Activated naive CD8-positive, alpha-beta T cell (primary cell): ENCODE data around the gene FLRT2.

Experiments used
- H3K27ac Mint-ChIP-seq: one replicate; pipeline ENCODE4 v1.8.0; 2021; ENCODE audit warnings: mixed read lengths
- H3K27me3 Mint-ChIP-seq: one replicate; pipeline ENCODE4 v1.8.0; 2021; ENCODE audit warnings: mixed read lengths
- H3K36me3 Mint-ChIP-seq: one replicate; pipeline ENCODE4 v1.8.0; 2021; ENCODE audit warnings: mixed read lengths
- H3K4me1 Mint-ChIP-seq: one replicate; pipeline ENCODE4 v1.8.0; 2021; ENCODE audit warnings: low read depth, mixed read lengths
- H3K4me3 Mint-ChIP-seq: one replicate; pipeline ENCODE4 v1.8.0; 2021; ENCODE audit warnings: mild to moderate bottlenecking, mixed read lengths
- H3K9me3 Mint-ChIP-seq: one replicate; pipeline ENCODE4 v1.8.0; 2021; ENCODE audit warnings: low read depth, mixed read lengths

The FLRT2 gene

DNA sequence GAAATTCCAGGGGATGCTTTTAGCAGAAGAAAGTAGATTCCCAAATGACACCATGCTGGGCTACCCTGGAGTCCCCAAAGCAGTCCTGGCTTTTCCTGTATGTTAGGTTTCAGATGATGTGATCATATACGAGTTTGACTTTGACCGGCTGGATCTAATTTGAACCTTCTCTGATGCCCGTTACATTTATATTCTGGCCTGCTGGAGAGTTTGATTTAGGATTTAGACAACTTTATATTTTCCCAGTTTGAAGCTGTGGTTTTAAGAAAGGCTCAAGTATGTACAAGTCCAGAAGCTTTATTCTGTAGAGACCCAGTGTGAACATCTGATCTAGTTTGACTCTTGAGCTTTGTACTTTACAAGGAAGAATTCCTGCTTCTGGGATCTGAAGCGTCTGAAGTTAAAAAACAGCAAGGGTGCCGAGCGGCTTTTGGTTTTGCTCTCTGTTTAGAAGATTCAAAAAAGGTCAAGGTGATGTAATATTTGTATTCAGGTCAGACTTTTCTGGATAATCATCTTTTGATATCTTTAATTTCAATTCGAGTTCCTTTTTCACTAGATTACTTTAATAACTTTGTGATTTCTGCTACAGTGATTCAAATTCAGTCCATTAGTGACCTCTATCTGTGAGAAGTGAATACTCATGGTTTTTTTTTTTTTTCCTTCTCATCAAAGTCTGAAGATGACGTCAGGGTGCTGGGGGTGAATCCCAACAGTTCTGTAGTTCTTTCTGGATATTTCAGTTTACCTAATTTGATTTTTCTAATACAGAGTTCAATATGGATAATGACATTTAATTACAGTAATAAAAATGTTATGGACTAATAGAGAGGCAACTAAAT is 6.3 kb downstream of the FLRT2 start:
- Mint-ChIP-seq H3K4me3 (no peak overlapping the region), H3K36me3 (no peaks in the 10 kb centered on the region), H3K27me3 (peaks cover 36% of the 10 kb centered on the region), H3K4me1 (peaks cover 16% of the 10 kb centered on the region), H3K27ac (no peak overlapping the region), H3K9me3 (no peaks in the 10 kb centered on the region)

- Mint-ChIP-seq H3K9me3 (no peaks in the 10 kb centered on the region), H3K36me3 (no peaks in the 10 kb centered on the region), H3K27ac (no peak overlapping the region), H3K27me3 (peaks cover 31% of the 10 kb centered on the region), H3K4me1 (peaks cover 14% of the 10 kb centered on the region), H3K4me3 (no peak overlapping the region)
Measured at GRCh38 chr14:85536833-85537190, 6.9 kb downstream of the FLRT2 start.

DNA sequence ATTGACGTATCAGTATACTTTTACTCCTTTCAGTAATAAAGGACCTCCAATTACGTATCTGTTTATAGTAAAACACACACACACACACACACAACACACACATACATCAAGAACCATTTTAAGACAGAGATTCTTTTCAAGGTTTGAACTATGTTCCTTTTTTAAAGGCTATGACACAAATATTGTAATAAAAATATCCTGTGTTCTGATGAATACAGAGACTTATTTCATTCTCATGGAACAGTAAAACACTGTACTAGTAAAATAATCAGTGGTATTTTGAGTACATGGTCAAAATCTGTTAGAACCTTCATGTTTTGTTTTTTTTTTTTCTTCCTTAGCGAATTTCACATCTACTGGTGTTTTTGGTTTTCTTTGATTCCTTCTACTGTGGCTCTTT is 7.6 kb downstream of the FLRT2 start:
- no peaks in the 10 kb centered on the region for H3K9me3 Mint-ChIP-seq
- peaks cover 8% of the 10 kb centered on the region for H3K4me1 Mint-ChIP-seq
- H3K27me3 Mint-ChIP-seq = peaks cover 24% of the 10 kb centered on the region
- no peak overlapping the region for H3K27ac Mint-ChIP-seq
- no peaks in the 10 kb centered on the region for H3K36me3 Mint-ChIP-seq
- no peak overlapping the region for H3K4me3 Mint-ChIP-seq

GRCh38 chr14:85538636-85539035 is 8.7 kb downstream of the FLRT2 start:
- Mint-ChIP-seq H3K9me3 (no peaks in the 10 kb centered on the region), H3K27me3 (peaks cover 20% of the 10 kb centered on the region), H3K36me3 (no peaks in the 10 kb centered on the region), H3K4me1 (peaks cover 4% of the 10 kb centered on the region), H3K27ac (no peak overlapping the region), H3K4me3 (no peak overlapping the region)

DNA sequence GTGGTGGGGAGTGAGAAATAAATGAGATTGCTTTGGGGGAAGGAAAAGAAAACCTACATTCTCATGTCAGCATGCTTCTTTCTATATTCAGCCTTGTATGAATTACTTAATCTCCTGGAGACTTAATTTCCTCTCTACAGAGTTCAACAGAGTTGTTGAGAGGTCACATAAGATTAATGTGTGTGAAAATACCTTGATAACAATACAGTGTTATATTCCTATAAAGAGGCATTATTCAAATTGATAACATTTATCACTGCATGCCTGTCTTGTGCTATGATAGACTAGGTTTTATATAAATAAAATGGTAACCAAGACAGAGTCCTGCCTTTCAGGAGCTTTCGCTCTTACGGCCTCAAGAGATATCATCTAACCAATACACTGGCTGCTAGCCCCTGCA is 9.6 kb downstream of the FLRT2 start:
- no peaks in the 10 kb centered on the region for H3K4me1 Mint-ChIP-seq
- no peak overlapping the region for H3K4me3 Mint-ChIP-seq
- H3K27me3 Mint-ChIP-seq = peaks cover 14% of the 10 kb centered on the region
- no peak overlapping the region for H3K27ac Mint-ChIP-seq
- no peaks in the 10 kb centered on the region for H3K36me3 Mint-ChIP-seq
- H3K9me3 Mint-ChIP-seq = peaks cover 1% of the 10 kb centered on the region

- Mint-ChIP-seq H3K4me1 (no peaks in the 10 kb centered on the region), H3K27ac (no peak overlapping the region), H3K4me3 (no peak overlapping the region)
Measured at GRCh38 chr14:85542623-85543022, 12.7 kb downstream of the FLRT2 start.

GRCh38 chr14:85545738-85546137 is 15.8 kb downstream of the FLRT2 start:
- Mint-ChIP-seq H3K27ac (no peak overlapping the region), H3K27me3 (no peaks in the 10 kb centered on the region), H3K4me3 (no peak overlapping the region), H3K4me1 (no peaks in the 10 kb centered on the region), H3K36me3 (no peaks in the 10 kb centered on the region), H3K9me3 (peaks cover 8% of the 10 kb centered on the region)

More at GRCh38 chr14:85542623-85543022, 12.7 kb downstream of the FLRT2 start:
- Mint-ChIP-seq H3K36me3 (no peaks in the 10 kb centered on the region), H3K27me3 (no peaks in the 10 kb centered on the region), H3K9me3 (peaks cover 8% of the 10 kb centered on the region)

GRCh38 chr14:85546390-85546789 is 16.4 kb downstream of the FLRT2 start:
- Mint-ChIP-seq H3K9me3 (peaks cover 8% of the 10 kb centered on the region), H3K27me3 (no peaks in the 10 kb centered on the region), H3K27ac (no peak overlapping the region), H3K4me3 (no peak overlapping the region), H3K4me1 (no peaks in the 10 kb centered on the region), H3K36me3 (no peaks in the 10 kb centered on the region)

- H3K36me3 Mint-ChIP-seq = no peaks in the 10 kb centered on the region
- H3K27me3 Mint-ChIP-seq = peaks cover 2% of the 10 kb centered on the region
- H3K27ac Mint-ChIP-seq = no peak overlapping the region
- peaks cover 5% of the 10 kb centered on the region for H3K9me3 Mint-ChIP-seq
- H3K4me1 Mint-ChIP-seq = no peaks in the 10 kb centered on the region
- H3K4me3 Mint-ChIP-seq = no peak overlapping the region
Measured at GRCh38 chr14:85549697-85550096, 19.8 kb downstream of the FLRT2 start.

DNA sequence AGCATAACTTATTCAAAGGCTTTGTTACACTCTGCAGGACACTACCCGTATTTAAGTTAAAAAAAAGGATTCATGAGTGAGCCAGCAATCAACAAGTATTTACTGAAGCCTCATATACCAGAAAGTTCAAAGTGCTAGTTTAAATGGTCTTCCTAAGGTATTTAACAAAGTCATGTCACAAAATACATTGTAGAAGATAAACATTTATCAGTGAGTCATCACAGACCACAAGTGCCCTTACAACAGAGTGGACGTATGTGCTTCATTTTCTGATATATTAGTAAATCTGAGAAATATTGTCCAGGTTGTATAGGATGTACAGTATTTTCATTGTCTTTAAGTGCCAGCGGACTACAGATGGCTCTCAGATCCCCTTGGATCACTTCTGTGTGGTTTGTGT is 24.2 kb downstream of the FLRT2 start:
- Mint-ChIP-seq H3K27me3 (peaks cover 4% of the 10 kb centered on the region), H3K27ac (no peak overlapping the region), H3K36me3 (no peaks in the 10 kb centered on the region), H3K4me1 (no peaks in the 10 kb centered on the region), H3K4me3 (no peak overlapping the region), H3K9me3 (peaks cover 5% of the 10 kb centered on the region)

GRCh38 chr14:85556267-85556666 is 26.3 kb downstream of the FLRT2 start:
- no peak overlapping the region for H3K4me3 Mint-ChIP-seq
- H3K9me3 Mint-ChIP-seq = peaks cover 5% of the 10 kb centered on the region
- peaks cover 4% of the 10 kb centered on the region for H3K27me3 Mint-ChIP-seq
- H3K27ac Mint-ChIP-seq = no peak overlapping the region
- H3K36me3 Mint-ChIP-seq = no peaks in the 10 kb centered on the region
- no peaks in the 10 kb centered on the region for H3K4me1 Mint-ChIP-seq

DNA sequence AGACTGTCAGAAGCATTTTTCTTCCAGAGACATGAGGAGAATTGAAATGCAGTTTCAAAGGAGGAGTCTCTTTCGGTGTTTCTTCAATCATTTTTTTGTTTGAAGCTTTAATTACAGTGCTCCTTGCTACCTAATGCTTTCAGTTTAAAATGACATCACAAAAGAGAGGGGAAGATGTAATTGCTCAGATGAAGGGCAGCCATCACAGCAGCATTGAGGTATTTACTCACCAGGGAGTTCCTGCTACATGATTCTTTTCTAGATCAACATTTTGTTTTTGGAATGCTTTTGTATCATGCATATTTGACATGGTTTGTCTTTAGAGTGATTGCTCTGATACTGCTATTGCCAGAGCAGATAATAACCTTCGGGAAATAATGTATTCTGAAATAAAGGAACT is 28.6 kb downstream of the FLRT2 start:
- Mint-ChIP-seq H3K4me1 (no peaks in the 10 kb centered on the region), H3K36me3 (no peaks in the 10 kb centered on the region), H3K27me3 (peaks cover 2% of the 10 kb centered on the region), H3K4me3 (no peak overlapping the region), H3K9me3 (peaks cover 5% of the 10 kb centered on the region), H3K27ac (no peak overlapping the region)

GRCh38 chr14:85562630-85563029 is 32.7 kb downstream of the FLRT2 start:
- no peaks in the 10 kb centered on the region for H3K36me3 Mint-ChIP-seq
- no peak overlapping the region for H3K4me3 Mint-ChIP-seq
- H3K27ac Mint-ChIP-seq = no peak overlapping the region

DNA sequence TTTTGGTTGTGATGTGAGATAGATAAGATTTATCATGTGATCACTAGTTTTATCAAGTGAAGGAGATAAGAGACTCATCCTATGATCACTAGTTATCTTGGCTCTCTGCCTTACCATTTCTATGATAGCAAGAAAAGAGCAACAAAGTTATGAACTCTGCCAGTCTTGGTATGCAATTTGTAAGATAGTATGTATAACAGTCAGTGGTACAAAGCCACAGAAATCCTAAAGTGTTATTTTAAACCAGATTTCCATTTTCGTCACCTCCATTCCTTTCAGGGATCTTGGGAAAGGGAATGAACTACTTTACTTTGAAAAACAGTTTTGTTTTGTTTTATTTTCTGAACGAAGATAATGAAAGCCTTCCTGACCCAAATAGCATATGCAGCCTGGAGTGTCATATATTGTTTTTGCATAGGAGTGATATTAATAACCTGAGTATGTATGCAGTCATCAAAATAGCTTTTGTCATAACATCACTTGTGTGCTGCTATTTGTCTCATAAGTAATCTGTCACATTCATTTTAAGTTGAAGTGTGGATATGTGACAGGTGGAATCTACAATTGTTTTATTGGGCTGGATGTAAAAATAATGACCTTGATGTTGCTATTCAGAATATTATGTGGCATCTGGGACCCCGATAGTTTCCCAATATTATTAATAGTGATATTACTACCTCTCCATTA is 35.0 kb downstream of the FLRT2 start:
- Mint-ChIP-seq H3K4me3 (no peak overlapping the region), H3K9me3 (peaks cover 6% of the 10 kb centered on the region), H3K27me3 (no peaks in the 10 kb centered on the region), H3K4me1 (no peaks in the 10 kb centered on the region), H3K27ac (no peak overlapping the region), H3K36me3 (no peaks in the 10 kb centered on the region)

More at GRCh38 chr14:85562630-85563029, 32.7 kb downstream of the FLRT2 start:
- Mint-ChIP-seq H3K4me1 (no peaks in the 10 kb centered on the region), H3K9me3 (peaks cover 6% of the 10 kb centered on the region), H3K27me3 (no peaks in the 10 kb centered on the region)

- H3K4me1 Mint-ChIP-seq = no peaks in the 10 kb centered on the region
- H3K27ac Mint-ChIP-seq = no peak overlapping the region
- no peaks in the 10 kb centered on the region for H3K36me3 Mint-ChIP-seq
- H3K27me3 Mint-ChIP-seq = no peaks in the 10 kb centered on the region
- H3K4me3 Mint-ChIP-seq = no peak overlapping the region
- H3K9me3 Mint-ChIP-seq = peaks cover 6% of the 10 kb centered on the region
Measured at GRCh38 chr14:85565862-85566296, 35.9 kb downstream of the FLRT2 start.
